ENCODE data around the gene GEN1.

The GEN1 gene

GRCh38 chr2:17753803-17754663 lies at the start of gene GEN1, which contains the start of gene SMC6:
TSS of gene GEN1 (plus strand) at chr2:17754138. CDS start at chr2:17759944, 5,806 bp downstream.
TSS of gene SMC6 (minus strand) at chr2:17753810. CDS start at chr2:17745946, 7,864 bp downstream.
- DNase-seq = peak; percentile 95

- no peak for DNase-seq
Observed at GRCh38 chr2:17706845-17707244, 47.1 kb upstream of the GEN1 start.

- DNase-seq = no peak
Observed at GRCh38 chr2:17708501-17708900, 45.4 kb upstream of the GEN1 start.

GRCh38 chr2:17709897-17710296 lies 44.0 kb upstream of the GEN1 start:
- DNase-seq = no peak

GRCh38 chr2:17710547-17711248 lies 43.2 kb upstream of the GEN1 start:
- DNase-seq = no peak

- peak; percentile 32 for DNase-seq
Observed at GRCh38 chr2:17713291-17713690, 40.6 kb upstream of the GEN1 start.

- no peak for DNase-seq
Observed at GRCh38 chr2:17717666-17718065, 36.3 kb upstream of the GEN1 start.

GRCh38 chr2:17718689-17719088 lies 35.2 kb upstream of the GEN1 start:
- no peak for DNase-seq

GRCh38 chr2:17719562-17720371 lies 34.2 kb upstream of the GEN1 start:
- peak; percentile 5 for DNase-seq

GRCh38 chr2:17728210-17728609 lies 25.7 kb upstream of the GEN1 start:
- DNase-seq = no peak

GRCh38 chr2:17729880-17730279 lies 24.1 kb upstream of the GEN1 start:
- DNase-seq = no peak

- DNase-seq = no peak
Observed at GRCh38 chr2:17733599-17733998, 20.3 kb upstream of the GEN1 start.

- no peak for DNase-seq
Observed at GRCh38 chr2:17735864-17736263, 18.1 kb upstream of the GEN1 start.

GRCh38 chr2:17736989-17737388 lies 16.9 kb upstream of the GEN1 start:
- no peak for DNase-seq

GRCh38 chr2:17740203-17740602 lies 13.7 kb upstream of the GEN1 start:
- DNase-seq = no peak

- DNase-seq = no peak
Observed at GRCh38 chr2:17747684-17748452, 6.1 kb upstream of the GEN1 start.

- DNase-seq = no peak
Observed at GRCh38 chr2:17748745-17749144, 5.2 kb upstream of the GEN1 start.

GRCh38 chr2:17749753-17750438 lies 4.0 kb upstream of the GEN1 start:
- no peak for DNase-seq

- no peak for DNase-seq
Observed at GRCh38 chr2:17752246-17752645, 1.7 kb upstream of the GEN1 start.

- DNase-seq = no peak
Observed at GRCh38 chr2:17752892-17753802, 791 bp upstream of the GEN1 start.
